EH (cell line): ENCODE measurements around the gene ESYT3.

ENCODE experiments used
- DNase-seq: peaks from one replicate; pipeline ENCODE4 v3.0.0-alpha.2; 2015; ENCODE audit warnings: low read depth

The ESYT3 gene

GRCh38 chr3:138434276-138434874, at the start of gene ESYT3:
Gene ESYT3 (plus strand): TSS chr3:138434616. CDS start chr3:138434799, 183 bp downstream.
- peak; percentile 66 for DNase-seq

GRCh38 chr3:138384976-138385375, 49.4 kb upstream of the ESYT3 start:
- no peak for DNase-seq

GRCh38 chr3:138389144-138389601, 45.2 kb upstream of the ESYT3 start:
- DNase-seq, result peak; percentile 39

- peak; percentile 96 for DNase-seq
Observed at GRCh38 chr3:138389841-138390581, 44.4 kb upstream of the ESYT3 start.

- no peak for DNase-seq
Observed at GRCh38 chr3:138390582-138390932, 43.9 kb upstream of the ESYT3 start.

- DNase-seq, result no peak
Observed at GRCh38 chr3:138394156-138394555, 40.3 kb upstream of the ESYT3 start.

GRCh38 chr3:138394686-138395085, 39.7 kb upstream of the ESYT3 start:
- DNase-seq, result no peak

GRCh38 chr3:138395865-138396751, 38.3 kb upstream of the ESYT3 start:
- DNase-seq, result no peak

- DNase-seq, result no peak
Observed at GRCh38 chr3:138396752-138397410, 37.5 kb upstream of the ESYT3 start.

GRCh38 chr3:138397983-138398382, 36.4 kb upstream of the ESYT3 start:
- DNase-seq, result no peak

- no peak for DNase-seq
Observed at GRCh38 chr3:138398791-138399575, 35.4 kb upstream of the ESYT3 start.

GRCh38 chr3:138399766-138400165, 34.6 kb upstream of the ESYT3 start:
- DNase-seq, result no peak

GRCh38 chr3:138400651-138401070, 33.8 kb upstream of the ESYT3 start:
- no peak for DNase-seq

GRCh38 chr3:138401834-138402233, 32.6 kb upstream of the ESYT3 start:
- DNase-seq, result no peak

- DNase-seq, result no peak
Observed at GRCh38 chr3:138404121-138404520, 30.3 kb upstream of the ESYT3 start.

GRCh38 chr3:138405001-138405400, 29.4 kb upstream of the ESYT3 start:
- no peak for DNase-seq

GRCh38 chr3:138405486-138405885, 28.9 kb upstream of the ESYT3 start:
- no peak for DNase-seq

GRCh38 chr3:138406606-138407005, 27.8 kb upstream of the ESYT3 start:
- DNase-seq, result no peak

- no peak for DNase-seq
Observed at GRCh38 chr3:138407236-138407907, 27.0 kb upstream of the ESYT3 start.

- DNase-seq, result peak; percentile 51
Observed at GRCh38 chr3:138408751-138409570, 25.5 kb upstream of the ESYT3 start.
